Right cardiac atrium (tissue), 5 donors: ENCODE measurements around the gene UNC5A. TPM values are rescaled to one million over a fixed set of nuclear protein-coding genes. Genes with fewer than 3 reads are reported as not detected.
A peak's percentile ranks its signal among the peaks of the same experiment; 100 is the strongest.

ENCODE experiments used
- ATAC-seq, 2 donors: fragments of 200-7000 bp; cut with Tn5 transposase; one replicate each; pipeline versions ENCODE4 v1.8.0 to v1.9.1; 2020; ENCODE audit warnings: moderate library complexity in 2 of 2, mild to moderate bottlenecking in 1 of 2
- DNase-seq, 3 donors: peaks; one replicate each; pipeline ENCODE4 v3.0.0-alpha.2; 2020
- H3K27ac ChIP-seq: one replicate; pipeline ENCODE4 v1.5.1; 2013; ENCODE audit warnings: mild to moderate bottlenecking, low read length, control low read depth, moderate library complexity
- H3K27me3 ChIP-seq: one replicate; pipeline ENCODE4 v1.6.1; 2013; ENCODE audit not compliant: control insufficient read depth, insufficient read depth
- H3K4me1 ChIP-seq: one replicate; pipeline ENCODE4 v1.6.1; 2013; ENCODE audit warnings: low read length; ENCODE audit not compliant: control insufficient read depth, insufficient read depth
- H3K4me3 ChIP-seq: one replicate; pipeline ENCODE4 v1.5.1; 2013; ENCODE audit warnings: low read length, control low read depth
- H3K9me3 ChIP-seq: one replicate; pipeline ENCODE4 v1.6.1; 2013; ENCODE audit warnings: low read length; ENCODE audit not compliant: control insufficient read depth
- WGBS: extraction: QIAGEN DNeasy Blood & Tissue Kit; methylation state at CpG from one replicate; pipeline ENCODE4 v1.1.7; 2013; 5-methylcytosine and 5-hydroxymethylcytosine counted together
- intact Hi-C, 4 donors: fragments of 100-400 bp; cut with DNase I; formaldehyde crosslinking; loops; one replicate each; pipeline versions ENCODE4 v1.11.0 to v1.14.0; 2022 to 2023
- polyA plus RNA-seq: library from polyadenylated mRNA; stranded (reverse); fragments of 200-250 nt; gene quantifications from one replicate; pipeline ENCODE4 v1.2.3, GENCODE V29; 2013
- total RNA-seq, 4 donors: library from RNA; stranded (reverse); fragmentation: NEBNext Ultra II Directional; extraction: Animal tissue kit (Norgen Biotek cat#: 25700); gene quantifications; one replicate each; pipeline ENCODE4 v1.2.1, GENCODE V29; 2021
- donor health status: healthy with polysubstance abuse.
- donor health status: DM: no; HTN: yes; CAD: no.
- donor health status: DM: no; HTN: no; CAD: no.
- donor health status: DM: no; HTN: yes; CAD: no; lungs with severe emphysema.
- donor health status: DM: yes; HTN: yes; CAD: no.

Gene UNC5A
- total and polyA plus RNA-seq, 5 donors: 0.17 to 0.85 (median 0.62) TPM

GRCh38 chr5:176857894-176858273, 47.5 kb downstream of the UNC5A start:
- 85% methylated on average over 11 of the region's 11 CpGs for WGBS
- H3K9me3 ChIP-seq: no peaks in the 10 kb centered on the region
- no peaks in the 10 kb centered on the region for H3K4me1 ChIP-seq
- intact Hi-C loops: no loop called here
- H3K27me3 ChIP-seq: no peaks in the 10 kb centered on the region
- DNase-seq: peak in 1 of 3 donors; percentile 20
- H3K27ac ChIP-seq: no peak overlapping the region
- no peak overlapping the region for H3K4me3 ChIP-seq
- ATAC-seq: no peak

- Histone ChIP-seq H3K27ac (no peak overlapping the region), H3K27me3 (no peaks in the 10 kb centered on the region), H3K4me3 (no peak overlapping the region), H3K9me3 (no peaks in the 10 kb centered on the region), H3K4me1 (no peaks in the 10 kb centered on the region)
- DNase-seq (peak in 1 of 3 donors; percentile 35), ATAC-seq (no peak)
- WGBS: 67% methylated on average over 10 of the region's 10 CpGs
- intact Hi-C loops: no loop called here
Measured at GRCh38 chr5:176859916-176860315, 49.6 kb downstream of the UNC5A start.

GRCh38 chr5:176860381-176860780, 50.0 kb downstream of the UNC5A start:
- WGBS: 74% methylated on average over 11 of the region's 11 CpGs
- peak in 2 of 3 donors; percentile 21 to 41 for DNase-seq
- Histone ChIP-seq H3K27me3 (no peaks in the 10 kb centered on the region), H3K27ac (no peak overlapping the region), H3K9me3 (no peaks in the 10 kb centered on the region), H3K4me3 (no peak overlapping the region), H3K4me1 (no peaks in the 10 kb centered on the region)
- intact Hi-C loops: no loop called here
- ATAC-seq: no peak

GRCh38 chr5:176861276-176861675, 50.9 kb downstream of the UNC5A start:
- no peaks in the 10 kb centered on the region for H3K27me3 ChIP-seq
- intact Hi-C loops: no loop called here
- H3K9me3 ChIP-seq: no peaks in the 10 kb centered on the region
- peak in 1 of 3 donors; percentile 15 for DNase-seq
- H3K4me1 ChIP-seq: no peaks in the 10 kb centered on the region
- no peak overlapping the region for H3K4me3 ChIP-seq
- H3K27ac ChIP-seq: no peak overlapping the region
- no peak for ATAC-seq
- 84% methylated on average over 11 of the region's 11 CpGs for WGBS

GRCh38 chr5:176862330-176862995, 52.1 kb downstream of the UNC5A start:
- 61% methylated on average over 28 of the region's 28 CpGs for WGBS
- intact Hi-C loops: no loop called here
- DNase-seq: peak in 2 of 3 donors; percentile 36 to 49
- Histone ChIP-seq H3K4me3 (no peak overlapping the region), H3K4me1 (no peaks in the 10 kb centered on the region), H3K27ac (no peak overlapping the region), H3K9me3 (no peaks in the 10 kb centered on the region), H3K27me3 (no peaks in the 10 kb centered on the region)
- ATAC-seq: no peak

GRCh38 chr5:176863041-176863764, 52.8 kb downstream of the UNC5A start:
- WGBS: 23% methylated on average over 15 of the region's 15 CpGs
- Histone ChIP-seq H3K9me3 (no peaks in the 10 kb centered on the region), H3K4me1 (no peaks in the 10 kb centered on the region), H3K4me3 (no peak overlapping the region), H3K27ac (no peak overlapping the region), H3K27me3 (no peaks in the 10 kb centered on the region)
- peak in 2 of 3 donors; percentile 19 to 20 for DNase-seq
- intact Hi-C loops: no loop called here
- ATAC-seq: no peak

GRCh38 chr5:176863765-176864098, 53.4 kb downstream of the UNC5A start:
- Histone ChIP-seq H3K4me1 (no peaks in the 10 kb centered on the region), H3K9me3 (no peaks in the 10 kb centered on the region), H3K27me3 (no peaks in the 10 kb centered on the region), H3K27ac (no peak overlapping the region), H3K4me3 (no peak overlapping the region)
- intact Hi-C loops: no loop called here
- WGBS: 51% methylated on average over 5 of the region's 5 CpGs
- no peak for ATAC-seq
- DNase-seq: peak in 1 of 3 donors; percentile 2

- Histone ChIP-seq H3K9me3 (no peaks in the 10 kb centered on the region), H3K4me1 (no peaks in the 10 kb centered on the region), H3K27ac (no peak overlapping the region), H3K27me3 (no peaks in the 10 kb centered on the region), H3K4me3 (no peak overlapping the region)
- ATAC-seq (no peak), DNase-seq (peak in 1 of 3 donors; percentile 2)
- 86% methylated on average over 8 of the region's 8 CpGs for WGBS
- intact Hi-C loops: no loop called here
Measured at GRCh38 chr5:176864755-176865154, 54.4 kb downstream of the UNC5A start.

- 82% methylated on average over 7 of the region's 7 CpGs for WGBS
- Histone ChIP-seq H3K27me3 (no peaks in the 10 kb centered on the region), H3K9me3 (no peaks in the 10 kb centered on the region), H3K27ac (no peak overlapping the region), H3K4me3 (no peak overlapping the region), H3K4me1 (no peaks in the 10 kb centered on the region)
- intact Hi-C loops: no loop called here
- no peak for ATAC-seq
- DNase-seq: peak in 1 of 3 donors; percentile 24
Measured at GRCh38 chr5:176865964-176866363, 55.6 kb downstream of the UNC5A start.

- intact Hi-C loops: no loop called here
- WGBS: 12% methylated on average over 16 of the region's 16 CpGs
- no peaks in the 10 kb centered on the region for H3K27me3 ChIP-seq
- ATAC-seq: no peak
- H3K9me3 ChIP-seq: no peaks in the 10 kb centered on the region
- no peak overlapping the region for H3K4me3 ChIP-seq
- peak in 1 of 3 donors; percentile 20 for DNase-seq
- H3K27ac ChIP-seq: no peak overlapping the region
- no peaks in the 10 kb centered on the region for H3K4me1 ChIP-seq
Measured at GRCh38 chr5:176866707-176867310, 56.5 kb downstream of the UNC5A start.

- DNase-seq (no peak), ATAC-seq (no peak)
- WGBS: 88% methylated on average over 14 of the region's 14 CpGs
- H3K27me3 ChIP-seq: no peaks in the 10 kb centered on the region
- intact Hi-C loops: no loop called here
- H3K4me1 ChIP-seq: no peaks in the 10 kb centered on the region
- H3K9me3 ChIP-seq: no peaks in the 10 kb centered on the region
- H3K4me3 ChIP-seq: no peak overlapping the region
- H3K27ac ChIP-seq: no peak overlapping the region
Measured at GRCh38 chr5:176868126-176868525, 57.8 kb downstream of the UNC5A start.
